CD14-positive monocyte (primary cell): ENCODE measurements around the gene TBC1D4. TPM values are rescaled to one million over a fixed set of nuclear protein-coding genes. Genes with fewer than 3 reads are reported as not detected.

Experiments
- DNase-seq, 3 donors: peaks; one replicate each; pipeline ENCODE4 v3.0.0-alpha.2; 2011 to 2022
- H2AFZ ChIP-seq: 2 replicates; pipeline ENCODE4 v1.6.0; 2012; ENCODE audit warnings: mild to moderate bottlenecking, low read depth, low read length, inconsistent platforms; ENCODE audit not compliant: insufficient read depth, poor library complexity, severe bottlenecking
- H3K27ac ChIP-seq, 2 donors: 1 replicate in 1 of 2; 2 replicates in 1 of 2; pipeline ENCODE4 v1.5.1; 2012 to 2013; ENCODE audit warnings: low read length in 2 of 2, control low read depth in 1 of 2, inconsistent platforms in 1 of 2, low read depth in 1 of 2, mild to moderate bottlenecking in 1 of 2
- H3K27me3 ChIP-seq, 2 donors: one replicate each; pipeline versions ENCODE4 v1.6.0 to v1.6.1; 2011 to 2013; ENCODE audit warnings: low read length in 2 of 2; ENCODE audit not compliant: control insufficient read depth in 2 of 2, insufficient read depth in 2 of 2
- H3K36me3 ChIP-seq, 2 donors: replicated peaks in 1 of 2; 1 replicate in 1 of 2; 2 replicates in 1 of 2; pipeline versions ENCODE4 v1.5.1 to v1.6.1; 2012 to 2013; ENCODE audit warnings: low read length in 2 of 2, control low read depth in 1 of 2, inconsistent platforms in 1 of 2, mild to moderate bottlenecking in 1 of 2; ENCODE audit not compliant: insufficient read depth in 2 of 2, control insufficient read depth in 1 of 2
- H3K4me1 ChIP-seq, 2 donors: 1 replicate in 1 of 2; 2 replicates in 1 of 2; pipeline versions ENCODE4 v1.5.1 to v1.6.1; 2012 to 2013; ENCODE audit warnings: low read length in 2 of 2, control low read depth in 1 of 2, inconsistent platforms in 1 of 2, mild to moderate bottlenecking in 1 of 2, moderate library complexity in 1 of 2; ENCODE audit not compliant: insufficient read depth in 2 of 2, control insufficient read depth in 1 of 2
- H3K4me2 ChIP-seq: replicated peaks from 2 replicates; pipeline ENCODE3; 2012; ENCODE audit warnings: low read length, moderate library complexity, mild to moderate bottlenecking; ENCODE audit not compliant: poor library complexity, severe bottlenecking; ENCODE audit errors: extremely low read depth
- H3K4me3 ChIP-seq, 3 experiments: fragments of 200-600 bp in 1 of 3; sonication (generic) in 1 of 3; replicated peaks in 1 of 3; 1 replicate in 2 of 3; 2 replicates in 1 of 3; pipeline ENCODE4 v1.5.1; 2011 to 2013; ENCODE audit warnings: low read length in 3 of 3, mild to moderate bottlenecking in 3 of 3, control low read depth in 2 of 3, low read depth in 2 of 3, inconsistent platforms in 1 of 3, moderate library complexity in 1 of 3
- H3K79me2 ChIP-seq: 2 replicates; pipeline ENCODE4 v1.6.0; 2012; ENCODE audit warnings: mild to moderate bottlenecking, control low read depth, inconsistent platforms, low read length, moderate library complexity; ENCODE audit not compliant: insufficient read depth
- H3K9ac ChIP-seq: 2 replicates; pipeline ENCODE4 v1.6.0; 2017; ENCODE audit warnings: low read length, mild to moderate bottlenecking; ENCODE audit not compliant: insufficient read depth, poor library complexity, severe bottlenecking
- H3K9me3 ChIP-seq, 2 donors: replicated peaks in 1 of 2; 1 replicate in 1 of 2; 2 replicates in 1 of 2; pipeline versions ENCODE4 v1.5.1 to v1.6.1; 2012 to 2013; ENCODE audit warnings: low read length in 2 of 2, control low read depth in 1 of 2; ENCODE audit not compliant: control insufficient read depth in 1 of 2, insufficient read depth in 1 of 2
- H4K20me1 ChIP-seq: 2 replicates; pipeline ENCODE4 v1.6.0; 2012; ENCODE audit warnings: mild to moderate bottlenecking, low read length, control low read depth, moderate library complexity; ENCODE audit not compliant: insufficient read depth
- H3K27ac Mint-ChIP-seq, 7 donors: one replicate each; pipeline ENCODE4 v1.8.0; 2020; ENCODE audit warnings: mild to moderate bottlenecking in 7 of 7, mixed read lengths in 7 of 7, moderate library complexity in 6 of 7, inconsistent platforms in 2 of 7
- H3K27me3 Mint-ChIP-seq, 3 donors: one replicate each; pipeline ENCODE4 v1.8.0; 2021 to 2022; ENCODE audit warnings: low read depth in 3 of 3, mild to moderate bottlenecking in 3 of 3, mixed read lengths in 3 of 3, moderate library complexity in 3 of 3, inconsistent platforms in 1 of 3
- H3K36me3 Mint-ChIP-seq, 2 donors: one replicate each; pipeline ENCODE4 v1.8.0; 2020; ENCODE audit warnings: mixed read lengths in 2 of 2, inconsistent platforms in 1 of 2, mild to moderate bottlenecking in 1 of 2
- H3K4me1 Mint-ChIP-seq: one replicate; pipeline ENCODE4 v1.8.0; 2020; ENCODE audit warnings: mild to moderate bottlenecking, mixed read lengths
- H3K4me3 Mint-ChIP-seq, 2 donors: one replicate each; pipeline ENCODE4 v1.8.0; 2020; ENCODE audit warnings: mild to moderate bottlenecking in 2 of 2, mixed read lengths in 2 of 2, moderate library complexity in 1 of 2
- H3K9me3 Mint-ChIP-seq, 7 donors: one replicate each; pipeline ENCODE4 v1.8.0; 2020 to 2022; ENCODE audit warnings: mixed read lengths in 7 of 7, mild to moderate bottlenecking in 6 of 7, moderate library complexity in 6 of 7, inconsistent platforms in 2 of 7
- CTCF ChIP-seq: fragments of 200-600 bp; IDR thresholded peaks from one replicate; pipeline ENCODE4 v1.8.0; 2022; ENCODE audit warnings: antibody characterized with exemption, mild to moderate bottlenecking
- WGBS: methylation state at CpG from one replicate; pipeline ENCODE4 v1.1.5; 2013; ENCODE audit warnings: missing lambda C conversion rate; ENCODE audit not compliant: insufficient coverage; 5-methylcytosine and 5-hydroxymethylcytosine counted together
- intact Hi-C, 2 donors: fragments of 100-400 bp; cut with micrococcal nuclease; formaldehyde crosslinking; loops; one replicate each; pipeline versions ENCODE4 v1.15.0 to v1.15.1; 2023
- polyA plus RNA-seq, 3 donors: library from polyadenylated mRNA; depleted of rRNA in 1 of 3; unstranded in 2 of 3; stranded (reverse) in 1 of 3; fragments of 300-500 nt in 2 of 3; fragments of >200 nt in 1 of 3; fragmentation: Illumina TruSeq in 2 of 3; gene quantifications; 1 replicate in 2 of 3; 2 replicates in 1 of 3; pipeline ENCODE4 v1.2.3, GENCODE V29; 2012 to 2021

TBC1D4 gene
- polyA plus RNA-seq, 3 donors: 2.0 to 6.7 (median 2.5) TPM

GRCh38 chr13:75364131-75364713 is 117.7 kb downstream of the TBC1D4 start:
- Histone ChIP-seq H3K36me3 (no peaks in the 10 kb centered on the region), H3K79me2 (no peaks in the 10 kb centered on the region), H3K27me3 (no peaks in the 10 kb centered on the region), H4K20me1 (no peaks in the 10 kb centered on the region), H3K4me3 (no peak overlapping the region), H3K4me1 (peaks cover 7 to 9% of the 10 kb centered on the region in 2 donors), H3K9ac (no peak overlapping the region), H3K9me3 (no peaks in the 10 kb centered on the region), H2AFZ (no peak overlapping the region), H3K4me2 (no peak overlapping the region), H3K27ac (no peak overlapping the region)
- no peaks in the 10 kb centered on the region for H3K9me3 Mint-ChIP-seq
- no peaks in the 10 kb centered on the region for H3K36me3 Mint-ChIP-seq
- TF ChIP-seq CTCF: no peak
- intact Hi-C loops: no loop called here
- H3K4me3 Mint-ChIP-seq: no peak overlapping the region
- no peak overlapping the region for H3K27ac Mint-ChIP-seq
- peaks cover 7% of the 10 kb centered on the region for H3K4me1 Mint-ChIP-seq
- DNase-seq: no peak
- H3K27me3 Mint-ChIP-seq: peaks cover 0 to 3% (median 0%) of the 10 kb centered on the region in 3 donors
- WGBS: no CpG with 5 or more reads among the region's 3 CpGs

- TF ChIP-seq CTCF: no peak
- no peak overlapping the region for H3K9ac ChIP-seq
- H3K4me2 ChIP-seq: no peak overlapping the region
- H3K4me3 Mint-ChIP-seq: no peak overlapping the region
- DNase-seq: no peak
- H3K36me3 Mint-ChIP-seq: no peaks in the 10 kb centered on the region
- peaks cover 7% of the 10 kb centered on the region for H3K4me1 Mint-ChIP-seq
- no peaks in the 10 kb centered on the region for H3K27me3 ChIP-seq
- no peak overlapping the region for H2AFZ ChIP-seq
- H3K4me1 ChIP-seq: peaks cover 7 to 9% of the 10 kb centered on the region in 2 donors
- 100% methylated on average over 3 of the region's 3 CpGs for WGBS
- H3K27me3 Mint-ChIP-seq: peaks cover 0 to 3% (median 0%) of the 10 kb centered on the region in 3 donors
- H3K27ac ChIP-seq: no peak overlapping the region
- intact Hi-C loops: no loop called here
- no peaks in the 10 kb centered on the region for H3K36me3 ChIP-seq
- no peak overlapping the region for H3K4me3 ChIP-seq
- H3K79me2 ChIP-seq: no peaks in the 10 kb centered on the region
- no peaks in the 10 kb centered on the region for H4K20me1 ChIP-seq
- no peaks in the 10 kb centered on the region for H3K9me3 Mint-ChIP-seq
- no peaks in the 10 kb centered on the region for H3K9me3 ChIP-seq
- peak overlapping the region in 1 of 7 donors; percentile 47 for H3K27ac Mint-ChIP-seq
Observed at GRCh38 chr13:75363371-75363770, 118.6 kb downstream of the TBC1D4 start.
